GM19468 (cell line): ENCODE data around the gene METTL2B.
A peak's percentile ranks its signal among the peaks of the same experiment; 100 is the strongest.

Source experiments
- ATAC-seq: cut with Tn5 transposase; IDR thresholded peaks from one replicate; pipeline ENCODE4 v1.9.1; 2021; ENCODE audit warnings: mild to moderate bottlenecking, moderate library complexity, moderate number of reproducible peaks; ENCODE audit not compliant: unreplicated experiment; ENCODE audit errors: extremely low read depth

METTL2B gene, protein sequence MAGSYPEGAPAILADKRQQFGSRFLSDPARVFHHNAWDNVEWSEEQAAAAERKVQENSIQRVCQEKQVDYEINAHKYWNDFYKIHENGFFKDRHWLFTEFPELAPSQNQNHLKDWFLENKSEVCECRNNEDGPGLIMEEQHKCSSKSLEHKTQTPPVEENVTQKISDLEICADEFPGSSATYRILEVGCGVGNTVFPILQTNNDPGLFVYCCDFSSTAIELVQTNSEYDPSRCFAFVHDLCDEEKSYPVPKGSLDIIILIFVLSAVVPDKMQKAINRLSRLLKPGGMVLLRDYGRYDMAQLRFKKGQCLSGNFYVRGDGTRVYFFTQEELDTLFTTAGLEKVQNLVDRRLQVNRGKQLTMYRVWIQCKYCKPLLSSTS

DNA sequence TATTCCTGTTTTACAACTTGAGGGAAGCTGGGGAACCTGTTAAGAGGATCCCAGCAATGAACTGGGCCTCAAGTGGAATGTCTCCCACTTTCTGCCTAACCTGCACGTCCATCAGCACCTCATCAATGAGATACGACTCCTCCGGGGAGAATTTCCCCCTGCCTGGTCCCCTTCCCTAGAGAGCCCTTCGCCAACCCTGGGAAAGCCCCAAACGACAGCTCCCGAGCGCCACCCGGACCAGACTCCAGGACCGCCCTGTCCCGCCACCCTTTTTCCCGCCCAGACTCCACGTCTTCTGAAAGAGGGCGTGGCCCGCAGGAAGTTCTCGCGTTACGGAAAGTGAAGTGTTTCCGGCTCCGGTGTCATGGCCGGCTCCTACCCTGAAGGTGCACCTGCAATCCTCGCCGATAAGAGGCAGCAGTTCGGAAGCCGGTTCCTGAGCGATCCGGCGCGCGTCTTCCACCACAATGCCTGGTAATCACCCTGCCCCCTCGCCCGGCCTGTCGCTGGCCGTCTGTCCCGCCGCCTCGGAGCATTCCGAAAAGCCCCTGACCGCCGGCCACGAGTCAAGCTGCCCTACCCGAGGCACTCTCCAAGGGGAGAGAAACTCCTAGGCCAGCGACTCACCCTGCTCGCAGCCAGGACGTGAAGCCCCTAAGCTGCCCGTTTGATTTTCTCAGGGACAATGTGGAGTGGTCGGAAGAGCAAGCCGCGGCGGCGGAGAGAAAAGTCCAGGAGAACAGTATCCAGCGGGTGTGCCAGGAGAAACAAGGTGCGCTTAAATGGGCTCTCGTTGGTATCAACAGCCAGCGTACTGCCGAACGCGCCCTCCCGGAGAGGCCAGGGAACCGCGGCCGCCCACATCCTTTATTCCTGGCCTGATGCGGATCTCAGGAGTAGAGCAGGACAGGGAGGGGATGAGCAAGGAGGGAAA is at the start of gene METTL2B:
Gene METTL2B, plus strand, starts transcription at position 347 of the 934 bp plus-strand sequence. Its CDS starts 18 bp downstream, at position 365.
- ATAC-seq = peak; percentile 77

DNA sequence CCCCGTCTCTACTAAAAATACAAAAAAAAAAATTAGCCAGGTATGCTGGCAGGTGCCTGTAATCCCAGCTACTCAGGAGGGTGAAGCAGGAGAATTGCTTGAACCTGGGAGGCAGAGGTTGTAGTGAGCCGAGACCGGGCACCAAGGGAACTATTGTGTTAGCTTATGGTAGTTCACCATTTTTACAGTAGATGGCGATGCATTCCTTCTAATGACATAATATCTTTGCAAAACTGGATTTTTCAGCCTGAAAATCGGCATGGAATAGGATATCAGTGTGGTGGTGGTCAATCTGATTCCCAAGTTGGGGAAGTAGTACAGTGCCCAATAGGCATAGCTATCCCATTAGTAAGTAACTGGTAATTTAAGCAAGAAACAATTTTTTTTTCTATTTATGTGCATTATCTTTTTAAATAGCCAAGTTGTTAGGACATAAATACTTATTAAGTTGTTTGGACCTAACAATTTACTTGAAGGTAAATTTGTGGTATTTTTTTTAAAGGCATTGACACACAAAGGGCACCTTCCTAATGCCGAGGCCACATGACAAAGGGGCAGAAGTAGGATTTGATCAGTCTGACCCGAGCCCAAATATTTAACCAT is 49.2 kb upstream of the METTL2B start:
- ATAC-seq = no peak

DNA sequence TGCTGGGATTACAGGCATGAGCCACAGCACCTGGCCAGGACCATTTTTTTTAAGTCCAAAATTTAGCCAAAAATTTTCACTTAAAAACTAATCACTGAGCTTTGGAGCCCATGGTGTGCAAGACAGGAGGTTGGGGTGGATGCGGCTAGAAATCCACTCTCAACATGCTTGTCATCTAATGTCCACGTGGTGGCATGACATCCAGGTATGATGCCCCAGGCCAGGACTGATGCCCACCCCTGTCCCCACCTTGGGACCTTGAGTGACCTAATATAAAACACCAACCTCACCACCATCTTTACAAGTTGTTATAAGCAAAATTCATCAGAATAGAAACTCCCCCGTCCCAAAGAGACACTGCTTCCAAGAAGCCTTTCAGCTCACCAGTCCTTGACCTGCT is 46.3 kb upstream of the METTL2B start:
- ATAC-seq = no peak

DNA sequence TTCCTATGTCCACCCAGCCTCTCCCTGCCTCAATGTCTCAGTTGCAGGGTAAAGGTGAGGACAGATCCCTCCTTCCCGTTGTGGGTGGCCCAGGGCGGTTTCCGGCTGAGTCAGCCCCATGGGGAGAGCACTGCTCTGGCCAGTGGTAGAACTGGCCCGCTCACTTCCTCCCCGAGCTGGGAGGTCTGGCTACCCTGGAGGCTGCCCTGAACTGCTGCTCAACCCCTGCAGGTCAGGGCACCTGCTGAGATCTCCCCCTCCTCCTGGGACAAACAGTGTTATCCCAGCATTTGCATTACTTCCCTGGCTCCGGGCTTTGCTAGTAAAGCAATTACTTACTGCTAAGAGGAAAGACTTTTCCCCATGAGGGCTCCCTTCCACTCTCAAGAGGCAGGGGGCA is 45.3 kb upstream of the METTL2B start:
- no peak for ATAC-seq

DNA sequence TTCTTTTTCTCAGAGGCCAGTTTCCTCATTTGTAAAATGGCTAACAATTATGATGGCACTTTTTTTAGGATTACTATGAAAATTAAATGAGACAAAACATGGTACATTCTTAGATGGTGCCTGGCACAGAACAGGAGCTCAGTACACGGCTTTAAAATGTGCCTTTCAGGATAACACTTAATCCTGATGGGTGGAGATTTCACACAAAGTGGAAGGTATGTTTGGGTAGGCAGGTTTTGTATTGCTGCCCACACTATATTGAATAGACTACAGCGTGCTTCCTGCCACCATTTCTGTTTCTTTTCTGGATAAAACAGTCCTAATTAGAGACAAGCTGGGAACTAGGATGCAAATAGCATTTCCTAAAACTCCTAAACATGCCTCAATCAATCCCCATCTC is 44.8 kb upstream of the METTL2B start:
- ATAC-seq = no peak

DNA sequence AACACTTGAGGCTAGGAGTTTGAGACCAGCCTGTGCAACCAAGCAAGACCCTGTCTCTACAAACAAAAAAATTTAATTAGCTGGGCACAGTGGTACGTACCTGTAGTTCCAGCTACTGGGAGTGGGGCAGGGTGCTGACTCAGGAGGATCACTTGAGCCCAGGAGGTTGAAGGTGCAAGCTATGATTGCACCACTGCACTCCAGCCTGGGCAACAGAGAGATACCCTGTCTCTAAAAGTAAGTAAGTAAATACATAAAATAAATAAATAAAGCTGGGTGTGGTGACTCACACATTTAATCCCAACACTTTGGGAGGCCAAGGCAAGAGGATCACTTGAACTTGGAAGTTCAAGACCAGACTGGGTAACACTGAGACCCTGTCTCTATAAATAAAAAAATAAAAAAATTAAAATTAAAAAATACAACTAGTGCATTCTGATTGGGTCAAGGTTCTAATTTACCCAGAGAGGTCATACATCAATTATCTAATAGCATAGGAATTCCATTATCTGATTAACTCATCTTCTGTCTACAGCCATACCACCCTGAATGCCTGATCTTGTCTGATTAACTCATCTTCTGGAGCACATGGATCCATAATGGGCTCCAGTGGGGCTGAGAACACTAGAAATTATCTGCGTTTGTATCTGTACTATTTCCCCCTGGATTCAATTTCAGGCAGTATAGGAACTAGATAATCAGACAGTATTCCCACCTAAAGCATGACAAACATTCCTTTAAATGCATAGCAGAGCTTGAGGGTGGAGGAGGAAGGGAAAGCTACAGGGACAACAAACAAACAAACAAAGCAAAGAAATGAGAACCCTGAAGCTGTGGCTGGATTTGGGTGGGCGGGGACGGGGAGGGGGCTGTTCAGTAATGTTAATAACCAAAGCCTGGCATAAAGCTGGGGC is 41.9 kb upstream of the METTL2B start:
- no peak for ATAC-seq

DNA sequence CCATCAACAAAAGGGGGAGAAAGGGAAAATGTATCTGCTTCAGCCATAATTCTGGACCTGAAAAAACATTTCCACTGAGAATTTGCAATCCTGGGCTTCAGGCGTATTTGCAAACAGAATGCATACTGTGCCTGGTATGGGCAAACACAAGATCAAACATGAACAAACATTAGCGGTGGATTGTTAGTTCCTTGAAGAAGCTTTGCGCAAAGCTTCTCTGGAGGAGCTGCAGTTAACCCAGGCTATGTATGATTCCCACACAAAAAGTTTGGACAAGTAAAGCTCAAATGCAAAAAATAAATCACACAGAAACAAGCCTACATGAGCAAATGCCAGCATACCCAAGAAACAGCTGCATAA is 41.2 kb upstream of the METTL2B start:
- no peak for ATAC-seq

DNA sequence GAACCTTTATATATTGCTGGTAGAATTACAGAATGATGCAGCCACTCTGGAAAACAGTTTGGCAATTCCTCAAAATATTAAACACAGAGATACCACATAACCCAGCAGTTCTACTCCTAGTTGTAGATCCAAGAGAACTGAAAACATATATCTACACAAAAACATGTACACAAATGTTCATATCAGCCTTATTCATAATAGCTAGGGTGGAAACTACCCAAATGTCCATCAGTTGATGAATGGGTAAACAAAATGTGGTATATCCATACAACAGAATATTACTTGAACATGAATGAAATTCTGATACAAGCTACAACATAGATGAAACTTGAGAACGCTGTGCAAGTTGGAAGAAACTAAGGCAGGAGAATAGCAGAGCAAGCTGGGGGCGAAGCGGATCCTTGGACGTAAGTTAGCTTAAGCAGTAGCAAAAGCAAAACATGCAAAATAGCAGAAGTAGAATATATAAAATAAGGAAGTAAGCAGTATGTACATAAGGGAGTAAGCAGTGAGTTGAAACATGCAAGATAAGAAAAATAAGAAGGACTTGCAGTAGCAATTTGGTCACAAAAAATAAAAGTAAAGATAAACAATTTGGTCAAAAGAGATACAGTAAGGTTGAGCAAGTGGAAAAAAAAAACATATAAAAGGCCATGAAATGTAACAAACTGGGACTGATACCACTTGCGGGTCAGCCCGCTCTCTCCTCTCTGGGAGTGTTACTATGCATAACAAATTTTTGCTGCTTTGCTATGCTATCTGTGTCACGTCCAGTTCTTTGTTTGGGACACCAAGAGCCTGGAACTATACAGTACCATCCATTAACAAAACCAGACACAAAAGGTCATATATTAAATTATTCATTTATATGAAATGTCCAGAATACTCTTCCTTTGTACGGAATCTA is 38.9 kb upstream of the METTL2B start:
- ATAC-seq = no peak

DNA sequence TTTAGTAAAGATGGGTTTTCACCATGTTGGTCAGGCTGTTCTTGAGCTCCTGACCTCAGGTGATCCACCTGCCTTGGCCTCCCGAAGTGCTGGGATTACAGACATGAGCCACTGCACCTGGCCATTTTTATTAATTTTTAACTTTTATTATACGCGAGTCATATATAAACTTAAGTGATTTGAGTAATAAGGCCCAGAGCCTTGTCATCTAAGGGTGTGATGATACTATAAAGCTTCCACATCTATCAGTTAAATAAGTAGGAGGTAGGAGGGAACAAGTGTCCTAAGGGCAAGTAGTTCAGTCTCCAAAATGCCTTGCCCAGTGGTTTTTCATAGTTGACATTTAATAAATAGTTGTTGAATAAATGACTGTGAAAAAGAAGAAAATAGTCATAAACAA is 34.2 kb upstream of the METTL2B start:
- ATAC-seq = no peak

DNA sequence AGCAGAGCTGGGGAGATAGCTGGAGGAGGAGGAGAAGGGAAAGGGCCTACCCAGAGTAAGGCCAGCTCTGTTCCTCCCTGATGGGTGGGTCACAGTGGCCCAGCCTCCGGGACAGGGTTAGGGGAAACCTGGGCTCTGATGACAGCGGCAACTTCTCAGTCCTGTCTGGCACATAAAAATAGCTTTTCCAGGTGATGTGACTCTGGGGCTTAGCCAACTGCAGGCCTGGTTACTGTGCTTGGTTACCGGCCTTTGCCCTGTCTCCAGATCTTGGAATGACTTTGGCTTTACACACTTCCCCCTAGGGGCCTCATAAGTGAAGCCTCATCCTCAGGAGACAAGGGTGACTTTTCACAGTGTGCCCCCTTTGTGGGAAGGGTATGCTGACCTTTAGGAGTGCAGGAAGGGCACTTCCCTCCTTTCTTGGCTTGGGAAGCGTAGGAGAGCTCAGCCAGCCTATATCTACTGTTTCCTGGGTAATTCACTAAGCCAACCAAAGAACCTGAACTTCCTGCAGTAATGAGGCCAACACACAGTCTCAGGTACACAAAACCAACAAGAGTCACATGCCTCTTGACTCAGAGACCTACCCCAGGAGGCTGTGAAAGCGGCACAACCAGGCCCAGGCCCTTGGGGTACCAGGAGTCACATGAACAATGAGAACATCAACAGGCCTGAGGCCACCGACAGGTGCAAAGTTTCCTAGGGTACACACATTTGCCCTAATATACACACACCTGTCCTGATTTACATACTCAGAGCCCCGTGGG is 32.5 kb upstream of the METTL2B start:
- no peak for ATAC-seq

DNA sequence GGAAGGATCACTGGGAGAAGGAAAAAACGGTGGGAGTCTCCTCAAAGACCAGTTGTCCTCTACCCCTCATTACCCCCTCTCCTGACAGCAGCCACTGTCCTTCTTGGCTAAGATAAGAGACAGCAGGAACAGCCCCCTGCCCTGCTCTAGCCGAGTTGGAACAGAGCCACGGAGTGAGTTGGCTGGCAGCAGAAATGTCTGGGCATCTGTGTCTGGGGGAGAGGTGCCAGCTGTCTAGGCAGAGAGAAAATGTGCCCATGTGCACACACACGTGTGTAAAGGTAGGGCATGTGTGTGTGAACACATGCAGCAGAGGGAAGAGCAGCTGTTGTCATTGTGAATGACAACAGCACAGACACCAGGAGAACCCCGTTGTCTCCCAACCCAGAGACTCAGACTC is 30.2 kb upstream of the METTL2B start:
- no peak for ATAC-seq

DNA sequence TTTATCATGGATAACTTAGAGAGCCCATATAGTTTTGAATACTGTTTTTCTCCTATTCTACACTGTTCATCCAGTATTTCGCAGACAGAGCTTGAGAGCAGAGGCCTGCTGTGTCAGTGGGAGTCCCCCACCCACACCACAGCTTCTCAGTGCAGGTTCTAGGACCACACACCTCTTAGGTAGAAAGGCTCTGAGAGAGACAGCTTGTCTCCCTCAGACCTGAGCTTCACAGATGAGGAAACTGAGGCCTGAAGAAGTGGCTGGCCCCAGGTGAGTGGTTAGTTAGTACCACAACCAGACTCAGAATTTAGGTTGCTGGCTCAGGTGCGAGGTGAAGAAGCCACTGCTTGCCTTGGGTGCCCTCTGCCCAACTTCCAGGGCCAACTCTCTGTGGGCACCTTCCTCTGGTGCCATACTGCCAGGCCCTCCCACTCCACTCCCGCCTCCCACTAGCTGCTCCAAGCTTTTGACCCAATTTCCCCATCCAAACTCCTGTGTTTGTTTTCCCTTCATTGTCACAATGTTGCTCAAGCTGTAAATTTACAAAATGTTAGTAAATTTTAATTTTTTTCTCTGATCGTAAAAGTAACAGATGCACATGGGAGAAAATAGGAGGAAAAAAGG is 28.5 kb upstream of the METTL2B start:
- no peak for ATAC-seq

DNA sequence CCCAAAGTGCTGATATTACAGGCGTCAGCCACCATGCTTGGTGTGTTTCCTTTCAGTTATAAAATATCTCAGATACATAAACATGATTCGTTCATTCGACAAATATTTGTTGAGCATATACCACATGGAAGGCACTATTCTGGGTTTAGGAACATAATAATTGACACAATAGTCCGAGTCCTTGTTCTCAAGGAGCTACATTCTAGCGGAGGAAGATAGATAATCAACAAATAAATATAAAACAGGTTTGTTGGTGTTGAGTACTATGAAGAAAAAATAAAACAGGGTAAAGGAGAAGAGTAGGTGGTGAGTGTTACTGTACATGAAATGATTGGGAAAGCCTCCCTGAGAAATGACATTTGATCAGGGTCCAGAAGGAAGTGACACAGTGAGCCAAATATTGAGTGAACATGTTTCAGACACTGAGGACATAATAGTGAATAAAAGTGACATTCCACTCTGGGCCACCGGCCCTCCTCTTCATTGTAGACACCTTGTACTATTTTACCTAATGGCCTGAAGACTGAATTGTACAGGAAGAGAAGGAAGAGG is 27.7 kb upstream of the METTL2B start:
- no peak for ATAC-seq

DNA sequence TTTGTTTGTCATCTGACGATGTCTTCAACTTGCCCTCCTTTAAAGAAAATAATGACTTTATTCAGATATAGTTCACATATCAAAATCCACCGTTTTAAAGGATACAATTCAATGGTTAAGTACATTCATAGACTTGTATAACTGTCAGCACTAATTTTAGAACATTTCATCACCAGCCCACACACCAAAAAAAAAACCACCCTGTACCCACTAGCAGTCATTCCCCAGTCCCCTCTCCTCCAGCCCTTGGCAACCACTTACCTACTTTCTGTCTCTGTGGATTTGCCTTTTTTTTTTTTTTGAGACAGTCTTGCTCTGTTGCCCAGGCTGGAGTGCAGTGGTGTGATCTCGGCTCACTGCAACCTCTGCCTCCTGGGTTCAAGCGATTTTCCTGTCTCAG is 26.1 kb upstream of the METTL2B start:
- ATAC-seq = no peak

DNA sequence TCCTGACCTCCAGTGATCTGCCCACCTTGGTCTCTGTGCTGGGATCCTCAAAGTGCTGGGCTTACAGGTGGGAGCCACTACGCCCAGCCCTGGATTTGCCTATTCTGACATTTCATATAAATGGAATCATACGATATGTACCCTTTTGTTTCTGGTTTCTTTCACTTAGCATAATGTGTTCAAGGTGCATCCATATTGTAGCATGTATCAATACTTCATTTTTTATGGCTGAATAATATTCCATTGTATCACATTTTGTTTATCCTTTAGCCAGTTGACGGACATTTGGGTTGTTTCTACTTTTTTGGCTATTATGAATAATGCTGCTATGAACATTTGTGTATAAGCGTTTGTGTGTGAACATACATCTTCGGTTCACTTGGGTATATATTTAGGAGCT is 25.6 kb upstream of the METTL2B start:
- ATAC-seq = no peak

DNA sequence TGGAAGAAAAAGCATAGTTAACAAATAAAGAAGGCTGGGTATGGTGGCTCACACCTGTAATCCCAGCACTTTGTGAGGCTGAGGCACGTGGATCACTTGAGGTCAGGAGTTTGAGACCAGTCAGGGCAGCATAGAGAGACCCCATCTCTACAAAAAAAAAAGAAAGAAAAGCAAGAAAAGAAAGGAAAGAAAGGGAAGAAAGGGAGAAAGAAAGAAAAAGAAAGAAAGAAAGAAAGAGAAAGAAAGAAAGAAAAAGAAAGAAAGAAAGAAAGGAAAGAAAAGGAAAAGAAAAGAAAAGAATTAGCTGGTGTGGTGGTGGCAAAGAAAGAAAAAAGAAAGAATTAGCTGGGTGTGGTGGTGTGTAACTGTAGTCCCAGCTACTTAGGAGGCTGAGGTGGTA is 24.0 kb upstream of the METTL2B start:
- ATAC-seq = no peak
